Gastrocnemius medialis (tissue), 4 donors: ENCODE data around the gene SYT2.
"Not testable (repeated sequence)": the region's sequence is repeated elsewhere in the genome, so short reads cannot be mapped to it uniquely, and the experiment has no call there.

Experiments used
- CTCF ChIP-seq, 5 experiments: fragments of 450-650 bp in 3 of 5; fragments of 200-600 bp in 2 of 5; sonication (generic) in 2 of 5; IDR thresholded peaks in 4 of 5; conservative IDR thresholded peaks in 1 of 5; 1 replicate in 4 of 5; 2 replicates in 1 of 5; pipeline ENCODE4 v1.5.1; 2016 to 2019; ENCODE audit warnings: antibody characterized with exemption in 5 of 5, mild to moderate bottlenecking in 3 of 5, moderate library complexity in 3 of 5
- POLR2A ChIP-seq, 2 donors: fragments of 450-650 bp; IDR thresholded peaks; one replicate each; pipeline ENCODE4 v1.6.1; 2017; ENCODE audit warnings: antibody characterized with exemption in 2 of 2, mild to moderate bottlenecking in 2 of 2, moderate library complexity in 2 of 2

GRCh38 chr1:202629257-202629811, 80.9 kb downstream of the SYT2 start:
- not testable (repeated sequence) for TF ChIP-seq POLR2A (IDR thresholded peaks at IDR 0.05); CTCF (IDR thresholded peaks at IDR 0.05 in 4 of 5, conservative IDR thresholded peaks at IDR 0.05 in 1 of 5)
